KOPT-K1 (cell line): ENCODE results near the gene EFCAB13.

Experiments used
- H3K27ac ChIP-seq: fragments of 200-600 bp; sonication (generic); 2 replicates; pipeline ENCODE4 v1.5.1; 2016; ENCODE audit warnings: antibody characterized with exemption, mild to moderate bottlenecking, low read depth, low read length; ENCODE audit not compliant: poor library complexity, severe bottlenecking
- H3K36me3 ChIP-seq: fragments of 200-600 bp; sonication (generic); 2 replicates; pipeline ENCODE4 v1.5.1; 2017; ENCODE audit warnings: antibody characterized with exemption, mild to moderate bottlenecking, low read length, moderate library complexity; ENCODE audit not compliant: insufficient read depth
- H3K9me3 ChIP-seq: fragments of 200-600 bp; sonication (generic); 2 replicates; pipeline ENCODE4 v1.5.1; 2017; ENCODE audit warnings: antibody characterized with exemption, low read length, mild to moderate bottlenecking; ENCODE audit not compliant: insufficient read depth, poor library complexity, severe bottlenecking

EFCAB13 gene

DNA sequence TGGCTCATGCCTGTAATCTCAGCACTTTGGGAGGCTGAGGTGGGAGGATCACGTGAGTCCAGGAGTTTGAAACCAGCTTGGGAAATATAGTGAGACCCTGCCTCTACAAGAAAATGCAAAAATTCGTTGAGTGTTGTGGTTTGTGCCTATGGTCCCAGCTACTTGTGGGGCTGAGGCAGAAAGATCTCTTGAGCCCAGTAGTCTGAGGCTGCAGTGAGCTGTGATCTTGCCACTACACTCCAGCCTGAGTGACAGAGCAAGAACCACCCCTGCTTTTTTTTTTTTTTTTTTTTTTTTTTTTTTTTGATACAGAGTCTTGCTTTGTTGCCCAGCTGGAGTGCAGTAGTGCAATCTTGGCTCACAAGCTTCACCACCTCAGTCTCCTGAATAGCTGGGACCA is 36.1 kb upstream of the EFCAB13 start:
- H3K27ac ChIP-seq: no peak overlapping the region
- H3K36me3 ChIP-seq: no peaks in the 10 kb centered on the region
- H3K9me3 ChIP-seq: no peaks in the 10 kb centered on the region

DNA sequence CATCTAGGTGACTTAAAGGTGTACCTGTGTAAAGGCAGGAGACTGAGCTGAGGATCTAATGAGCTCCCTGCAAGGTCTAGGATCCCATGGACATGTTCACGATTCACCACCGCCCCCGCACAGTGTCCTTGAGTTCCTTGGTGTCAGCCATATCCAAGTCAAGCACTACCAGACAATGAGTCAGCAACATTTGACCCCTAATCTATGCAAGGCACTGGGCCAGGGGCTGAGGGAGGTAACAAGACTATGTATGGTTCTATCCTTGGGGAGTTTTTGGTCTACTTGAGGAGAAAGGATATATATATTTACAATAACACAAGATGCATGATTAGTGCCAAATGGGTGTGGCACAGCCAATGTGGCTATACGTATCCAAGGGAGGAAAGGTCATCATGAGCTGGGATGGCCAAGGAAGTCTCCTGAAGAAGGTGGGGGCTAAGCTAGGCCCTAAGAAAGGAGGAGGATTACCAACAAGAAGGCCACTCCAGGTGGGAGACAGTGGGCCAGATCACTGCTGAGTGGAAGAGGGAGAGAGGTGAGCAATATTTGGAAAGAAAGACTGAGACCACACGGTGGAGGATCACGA is 35.1 kb upstream of the EFCAB13 start:
- Histone ChIP-seq H3K27ac (no peak overlapping the region), H3K9me3 (no peaks in the 10 kb centered on the region)

DNA sequence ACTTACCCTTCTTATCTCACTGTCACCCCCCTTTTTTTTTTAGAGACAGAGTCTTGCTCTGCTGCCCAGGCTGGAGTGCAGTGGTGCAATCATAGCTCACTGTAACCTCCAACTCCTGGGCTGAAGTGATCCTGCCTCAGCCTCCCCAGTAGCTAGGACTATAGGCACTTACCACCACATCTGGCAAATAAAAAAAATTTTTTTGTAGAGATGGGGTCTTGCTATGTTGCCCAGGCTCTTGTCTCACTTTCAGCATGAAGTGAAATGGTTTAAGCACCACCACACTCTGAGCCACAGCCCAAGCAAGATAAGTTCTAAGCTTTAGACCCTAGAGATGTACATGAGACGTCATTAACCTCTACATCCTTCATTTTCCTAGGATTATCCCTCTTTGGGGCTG is 34.5 kb upstream of the EFCAB13 start:
- H3K36me3 ChIP-seq: no peaks in the 10 kb centered on the region
- H3K9me3 ChIP-seq: no peaks in the 10 kb centered on the region
- no peak overlapping the region for H3K27ac ChIP-seq

More for the DNA sequence above, 35.1 kb upstream of the EFCAB13 start:
- H3K36me3 ChIP-seq: no peaks in the 10 kb centered on the region

DNA sequence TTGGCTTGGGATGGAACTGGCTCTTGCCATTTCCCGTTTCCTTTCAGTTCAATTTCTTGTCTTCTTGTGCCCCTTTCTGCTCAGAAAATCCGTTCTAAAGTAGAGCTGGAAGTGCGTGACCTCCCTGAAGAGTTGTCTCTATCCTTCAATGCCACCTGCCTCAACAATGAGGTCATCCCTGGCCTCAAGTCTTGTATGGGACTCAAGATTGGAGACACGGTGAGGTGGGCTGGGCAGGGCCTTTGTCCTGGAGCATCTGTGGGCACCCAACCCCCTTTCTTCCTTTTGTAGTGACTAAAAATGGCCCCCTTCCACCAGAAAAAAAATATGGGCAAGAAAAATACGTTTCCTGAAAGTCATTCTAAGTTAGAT is 32.9 kb upstream of the EFCAB13 start:
- Histone ChIP-seq H3K27ac (no peak overlapping the region), H3K9me3 (no peaks in the 10 kb centered on the region), H3K36me3 (no peaks in the 10 kb centered on the region)

DNA sequence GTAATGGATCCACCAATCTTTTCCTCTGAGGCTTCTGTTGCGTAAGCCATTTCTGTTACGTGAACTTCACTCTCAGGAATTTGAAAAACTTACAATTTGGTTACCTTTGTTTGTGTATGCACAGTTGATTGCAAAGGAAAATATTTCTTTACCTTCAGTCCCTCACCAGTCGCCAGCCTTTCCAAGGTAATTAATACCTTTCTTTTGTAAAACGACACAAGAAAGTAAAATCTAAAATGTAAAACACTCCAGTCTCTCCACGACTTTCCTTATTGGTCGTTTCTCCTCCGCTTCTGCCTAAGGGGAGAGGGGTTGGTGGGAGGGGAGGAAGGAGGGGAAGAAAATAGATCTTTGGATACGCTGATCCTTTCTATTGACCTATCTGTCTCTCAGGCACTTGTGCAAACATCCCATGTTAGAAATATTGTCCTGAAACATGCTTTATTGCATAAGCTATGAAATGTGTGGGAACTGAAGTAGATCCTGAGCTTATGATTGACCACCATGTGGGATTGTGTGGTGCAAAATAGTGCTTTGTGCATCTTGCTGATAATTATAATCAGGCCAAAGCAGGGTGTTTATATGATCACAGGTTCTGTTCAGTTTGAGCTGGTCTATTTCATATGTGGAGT is 32.4 kb upstream of the EFCAB13 start:
- Histone ChIP-seq H3K9me3 (no peaks in the 10 kb centered on the region), H3K36me3 (no peaks in the 10 kb centered on the region), H3K27ac (no peak overlapping the region)

DNA sequence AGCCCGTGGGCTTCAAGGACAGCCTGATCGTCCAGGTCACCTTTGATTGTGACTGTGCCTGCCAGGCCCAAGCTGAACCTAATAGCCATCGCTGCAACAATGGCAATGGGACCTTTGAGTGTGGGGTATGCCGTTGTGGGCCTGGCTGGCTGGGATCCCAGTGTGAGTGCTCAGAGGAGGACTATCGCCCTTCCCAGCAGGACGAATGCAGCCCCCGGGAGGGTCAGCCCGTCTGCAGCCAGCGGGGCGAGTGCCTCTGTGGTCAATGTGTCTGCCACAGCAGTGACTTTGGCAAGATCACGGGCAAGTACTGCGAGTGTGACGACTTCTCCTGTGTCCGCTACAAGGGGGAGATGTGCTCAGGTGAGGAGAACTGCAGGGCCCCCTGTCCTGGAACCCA is 31.5 kb upstream of the EFCAB13 start:
- Histone ChIP-seq H3K27ac (no peak overlapping the region), H3K9me3 (no peaks in the 10 kb centered on the region), H3K36me3 (no peaks in the 10 kb centered on the region)

DNA sequence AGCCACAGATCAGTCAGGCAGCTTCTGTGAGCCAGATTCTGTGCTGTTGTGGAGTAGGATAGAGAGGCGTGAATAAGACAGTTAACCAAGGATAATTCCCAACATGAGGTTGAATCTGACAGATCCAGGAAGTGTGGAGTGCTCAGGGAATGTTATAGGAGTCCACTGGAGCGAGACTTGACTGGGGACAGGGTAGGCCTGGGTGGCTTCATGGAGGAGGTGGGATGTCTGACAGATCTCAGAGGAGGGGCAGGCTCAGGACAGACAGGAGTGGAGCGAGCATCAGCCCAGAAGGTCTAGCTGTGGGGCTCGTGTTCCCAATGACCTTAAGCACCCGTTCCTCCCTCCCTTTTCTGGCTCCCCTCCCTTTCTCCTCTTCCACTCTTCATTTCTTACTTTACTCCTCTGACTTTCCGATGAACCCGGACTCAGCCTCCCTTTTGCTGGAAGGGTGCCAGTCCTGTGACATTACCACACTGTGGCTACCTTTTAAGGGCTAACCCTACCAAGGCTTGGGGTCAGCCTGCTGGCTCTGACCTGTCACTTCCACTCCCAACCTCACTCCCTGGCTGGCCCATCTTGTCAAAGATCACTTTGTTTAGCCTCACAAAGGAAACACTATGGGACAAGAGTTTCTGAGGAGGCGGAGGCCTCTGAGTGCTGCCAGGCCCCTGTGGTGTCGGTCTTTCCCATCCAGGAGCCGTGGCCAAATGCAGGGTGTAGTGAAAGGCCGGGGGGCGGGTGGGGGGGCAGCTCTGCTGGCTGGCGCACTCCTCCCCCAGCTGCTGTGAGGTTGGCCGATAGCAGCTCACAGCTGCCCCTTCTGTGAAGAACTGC is 28.5 kb upstream of the EFCAB13 start:
- H3K36me3 ChIP-seq: no peaks in the 10 kb centered on the region

DNA sequence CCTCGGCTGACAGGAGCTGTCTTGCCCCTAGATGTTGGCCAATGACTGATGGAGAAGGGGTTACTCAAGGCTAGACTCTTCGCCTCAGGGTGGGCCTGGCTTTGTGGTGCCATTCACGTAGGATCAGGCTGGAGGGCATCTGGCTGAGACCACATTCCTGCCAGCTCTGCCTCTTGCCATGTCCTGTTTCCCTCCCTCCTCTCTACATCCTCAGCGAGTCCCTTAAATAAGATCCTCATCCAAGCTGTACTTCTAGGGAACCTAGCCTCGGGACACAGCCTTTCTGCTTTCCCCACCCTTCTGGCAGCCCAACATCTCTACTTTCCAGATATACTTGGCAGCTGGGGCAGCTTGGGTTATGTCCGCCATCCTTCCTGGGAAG is 27.9 kb upstream of the EFCAB13 start:
- H3K9me3 ChIP-seq: no peaks in the 10 kb centered on the region
- no peaks in the 10 kb centered on the region for H3K36me3 ChIP-seq
- no peak overlapping the region for H3K27ac ChIP-seq

More for the DNA sequence above, 28.5 kb upstream of the EFCAB13 start:
- H3K9me3 ChIP-seq: no peaks in the 10 kb centered on the region
- no peak overlapping the region for H3K27ac ChIP-seq

DNA sequence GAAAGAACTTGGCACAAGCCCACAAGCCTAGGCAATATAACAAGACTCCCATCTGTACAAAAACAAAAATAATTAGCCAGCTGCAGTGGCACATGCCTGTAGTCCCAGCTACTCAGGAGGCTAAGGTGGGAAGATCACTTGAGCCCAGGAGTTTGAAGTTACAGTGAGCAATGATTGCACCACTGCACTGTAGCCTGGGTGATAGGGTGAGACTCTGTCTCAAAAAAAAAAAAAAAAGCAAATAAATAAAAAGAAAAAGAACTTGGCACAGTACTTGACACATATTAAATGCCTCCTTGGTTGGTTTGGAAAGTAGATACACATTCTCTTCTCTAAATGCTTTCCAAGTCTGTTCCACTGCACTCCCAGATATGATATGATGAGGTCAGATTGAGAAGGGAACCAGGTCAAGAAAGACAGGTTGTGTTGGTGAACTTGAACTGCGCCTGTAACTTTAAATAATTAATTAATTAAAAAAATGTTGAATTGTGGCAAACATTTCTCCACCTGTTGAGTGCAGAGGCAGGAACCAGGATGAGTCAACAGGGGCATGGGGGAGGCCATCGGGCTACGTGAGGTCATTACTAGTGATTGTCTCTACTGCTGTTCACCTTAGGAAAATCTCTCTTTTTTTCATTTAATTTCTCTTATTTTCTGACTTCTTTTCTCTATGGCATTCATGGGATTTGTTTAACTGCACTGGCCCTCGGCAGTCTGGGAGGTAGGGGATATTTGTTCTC is 25.9 kb upstream of the EFCAB13 start:
- H3K36me3 ChIP-seq: no peaks in the 10 kb centered on the region

DNA sequence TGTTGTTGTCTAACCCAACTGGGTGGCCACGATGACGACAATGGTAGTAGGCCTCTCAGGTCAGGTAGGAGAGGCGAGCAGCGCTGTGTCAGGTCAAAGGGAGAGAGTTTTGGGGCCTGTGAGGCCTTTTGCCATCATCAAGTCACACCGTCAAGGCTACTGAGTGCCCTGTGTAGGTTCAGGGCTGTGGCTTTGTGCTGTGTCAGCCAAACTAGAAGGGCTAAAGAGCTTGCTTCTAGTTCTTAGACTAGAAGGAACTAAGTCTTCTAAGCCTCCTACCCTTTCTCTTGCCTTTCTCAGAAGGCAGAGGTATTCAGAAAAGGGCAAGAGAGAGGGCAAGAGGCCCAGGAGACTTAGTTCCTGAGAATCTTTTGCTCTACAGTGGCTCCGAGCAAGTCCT is 25.0 kb upstream of the EFCAB13 start:
- Histone ChIP-seq H3K27ac (no peak overlapping the region), H3K36me3 (no peaks in the 10 kb centered on the region), H3K9me3 (no peaks in the 10 kb centered on the region)

More for the DNA sequence above, 25.9 kb upstream of the EFCAB13 start:
- H3K27ac ChIP-seq: no peak overlapping the region
- H3K9me3 ChIP-seq: no peaks in the 10 kb centered on the region

DNA sequence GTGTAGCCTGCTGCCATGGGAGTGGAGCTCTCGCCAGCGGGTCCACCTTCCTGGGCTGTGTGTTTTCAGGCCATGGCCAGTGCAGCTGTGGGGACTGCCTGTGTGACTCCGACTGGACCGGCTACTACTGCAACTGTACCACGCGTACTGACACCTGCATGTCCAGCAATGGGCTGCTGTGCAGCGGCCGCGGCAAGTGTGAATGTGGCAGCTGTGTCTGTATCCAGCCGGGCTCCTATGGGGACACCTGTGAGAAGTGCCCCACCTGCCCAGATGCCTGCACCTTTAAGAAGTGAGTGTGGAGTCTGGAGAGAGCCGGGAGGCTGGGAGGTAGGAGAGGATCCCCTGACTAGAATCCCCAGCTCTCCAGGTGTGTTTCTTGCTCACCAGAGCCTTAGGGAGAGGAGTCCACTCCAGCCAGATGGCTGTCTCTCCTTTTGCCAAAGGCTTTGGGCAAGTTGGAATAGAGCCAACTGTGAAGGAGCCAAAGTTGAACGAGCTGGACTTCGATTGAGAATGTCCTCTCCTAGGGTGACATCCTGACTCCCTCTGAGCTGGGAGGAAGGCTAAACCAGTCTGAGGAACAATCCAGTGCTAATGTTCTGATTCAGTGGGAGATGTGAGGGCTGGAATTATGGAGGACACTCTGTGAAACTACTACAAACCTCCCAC is 24.4 kb upstream of the EFCAB13 start:
- Histone ChIP-seq H3K36me3 (no peaks in the 10 kb centered on the region), H3K9me3 (no peaks in the 10 kb centered on the region), H3K27ac (no peak overlapping the region)

DNA sequence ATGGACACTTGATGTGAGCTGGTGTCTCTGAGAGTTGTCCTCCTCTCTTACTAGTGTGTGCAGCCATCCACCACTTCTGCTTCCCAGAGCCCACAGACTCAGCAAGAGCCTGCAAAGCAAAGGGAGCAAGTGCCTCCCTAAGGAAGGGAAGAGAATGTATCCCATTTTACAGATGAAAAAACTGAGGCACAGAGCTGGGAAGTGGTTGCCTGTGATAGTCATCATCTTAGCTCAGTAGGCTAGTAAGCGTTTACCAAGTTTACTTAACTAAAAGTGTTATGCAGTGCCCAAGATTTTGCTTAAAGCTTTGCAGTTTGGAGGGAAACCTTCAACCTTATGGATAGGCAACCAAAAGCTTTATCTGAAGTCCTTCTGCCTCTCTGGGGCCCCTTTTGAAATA is 23.0 kb upstream of the EFCAB13 start:
- Histone ChIP-seq H3K27ac (no peak overlapping the region), H3K36me3 (no peaks in the 10 kb centered on the region)

DNA sequence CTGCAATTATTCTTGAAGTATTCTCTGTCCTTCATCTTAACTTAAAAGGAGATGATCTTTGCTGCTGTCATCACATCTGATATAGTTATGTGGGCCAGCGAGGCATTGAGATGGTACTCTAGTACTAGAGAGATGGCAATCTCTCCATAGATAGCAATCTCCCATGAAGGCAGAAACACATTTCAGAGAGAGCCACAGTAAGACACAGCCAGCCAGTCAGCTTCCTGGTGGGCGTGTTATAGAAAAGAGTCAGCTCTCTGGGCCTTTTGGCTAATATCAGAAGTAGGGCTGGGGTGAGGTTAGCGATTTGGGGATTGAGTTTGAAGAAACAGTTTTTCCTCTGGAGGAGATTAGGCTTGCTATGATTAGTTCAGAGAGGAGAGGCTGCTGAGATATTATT is 22.6 kb upstream of the EFCAB13 start:
- Histone ChIP-seq H3K27ac (no peak overlapping the region), H3K9me3 (no peaks in the 10 kb centered on the region), H3K36me3 (no peaks in the 10 kb centered on the region)

More for the DNA sequence above, 23.0 kb upstream of the EFCAB13 start:
- no peaks in the 10 kb centered on the region for H3K9me3 ChIP-seq

DNA sequence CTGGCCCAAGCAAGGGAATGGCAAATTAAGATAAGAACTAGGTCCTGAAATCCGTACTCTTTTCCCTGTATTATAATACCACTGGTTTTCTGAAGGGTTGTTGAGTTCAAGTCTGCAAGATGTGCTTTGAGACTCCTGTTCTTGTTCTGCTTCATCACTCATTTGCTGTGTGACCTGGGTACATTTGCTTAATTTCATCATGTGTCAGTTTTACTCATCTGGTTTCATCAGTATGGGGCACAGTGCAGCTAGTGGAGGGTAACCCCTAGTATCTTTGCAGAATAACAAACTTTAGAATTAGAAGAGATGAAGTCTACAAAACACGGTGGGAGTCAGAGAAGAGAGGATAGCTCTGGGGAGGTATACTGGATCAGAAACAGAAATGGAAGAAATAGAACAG is 21.9 kb upstream of the EFCAB13 start:
- no peak overlapping the region for H3K27ac ChIP-seq
- no peaks in the 10 kb centered on the region for H3K9me3 ChIP-seq
- H3K36me3 ChIP-seq: no peaks in the 10 kb centered on the region

DNA sequence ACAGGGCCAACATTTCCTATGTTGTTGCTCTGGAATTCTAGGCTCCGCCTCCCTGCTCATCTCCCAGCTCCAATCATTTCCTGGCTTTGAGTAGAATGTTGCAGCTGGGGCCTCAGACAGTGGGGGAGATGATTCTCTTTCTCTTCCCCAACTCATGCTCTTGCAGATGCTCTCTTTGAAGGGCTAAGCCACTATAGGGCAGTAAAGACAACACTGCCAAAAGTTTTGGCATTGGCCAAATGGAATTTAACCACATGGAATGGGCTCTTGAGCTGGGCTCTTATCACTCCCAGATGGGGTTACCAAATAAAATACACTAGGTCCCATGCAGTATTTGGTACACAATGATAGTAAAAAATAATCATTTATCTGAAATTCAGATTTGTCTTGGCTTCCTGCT is 19.6 kb upstream of the EFCAB13 start:
- no peaks in the 10 kb centered on the region for H3K9me3 ChIP-seq
- no peak overlapping the region for H3K27ac ChIP-seq

More for the DNA sequence above, 19.6 kb upstream of the EFCAB13 start:
- no peaks in the 10 kb centered on the region for H3K36me3 ChIP-seq
